Right lobe of liver (tissue), 4 donors: ENCODE measurements around the gene CDH8.

Source experiments
- POLR2A ChIP-seq: fragments of 450-650 bp; IDR thresholded peaks from one replicate; pipeline ENCODE4 v1.6.1; 2017; ENCODE audit warnings: antibody characterized with exemption, mild to moderate bottlenecking
- TF ChIP-seq, protein P1 (sequence below), 4 donors: fragments of 200-600 bp in 3 of 4; fragments of 450-650 bp in 1 of 4; IDR thresholded peaks; one replicate each; pipeline versions ENCODE4 v1.5.1 to v1.8.0; 2016 to 2022; ENCODE audit warnings: antibody characterized with exemption in 4 of 4, mild to moderate bottlenecking in 2 of 4
- donor health status: DM: no; HTN: no; CAD: no.
- donor health status: DM: no; HTN: no; CAD: no.
- donor health status: DM: no; HTN: yes; CAD: no.

GRCh38 chr16:61677776-61678175, 358.5 kb downstream of the CDH8 start:
- TF ChIP-seq, protein P1, sequence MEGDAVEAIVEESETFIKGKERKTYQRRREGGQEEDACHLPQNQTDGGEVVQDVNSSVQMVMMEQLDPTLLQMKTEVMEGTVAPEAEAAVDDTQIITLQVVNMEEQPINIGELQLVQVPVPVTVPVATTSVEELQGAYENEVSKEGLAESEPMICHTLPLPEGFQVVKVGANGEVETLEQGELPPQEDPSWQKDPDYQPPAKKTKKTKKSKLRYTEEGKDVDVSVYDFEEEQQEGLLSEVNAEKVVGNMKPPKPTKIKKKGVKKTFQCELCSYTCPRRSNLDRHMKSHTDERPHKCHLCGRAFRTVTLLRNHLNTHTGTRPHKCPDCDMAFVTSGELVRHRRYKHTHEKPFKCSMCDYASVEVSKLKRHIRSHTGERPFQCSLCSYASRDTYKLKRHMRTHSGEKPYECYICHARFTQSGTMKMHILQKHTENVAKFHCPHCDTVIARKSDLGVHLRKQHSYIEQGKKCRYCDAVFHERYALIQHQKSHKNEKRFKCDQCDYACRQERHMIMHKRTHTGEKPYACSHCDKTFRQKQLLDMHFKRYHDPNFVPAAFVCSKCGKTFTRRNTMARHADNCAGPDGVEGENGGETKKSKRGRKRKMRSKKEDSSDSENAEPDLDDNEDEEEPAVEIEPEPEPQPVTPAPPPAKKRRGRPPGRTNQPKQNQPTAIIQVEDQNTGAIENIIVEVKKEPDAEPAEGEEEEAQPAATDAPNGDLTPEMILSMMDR (IDR thresholded peaks at IDR 0.05), result no peak
- TF ChIP-seq POLR2A, result no peak
